ENCODE measurements around the gene GLTP.

GLTP gene

GRCh38 chr12:109845824-109846205 lies 34.5 kb downstream of the GLTP start:
- no peak for TF ChIP-seq CTCF (conservative IDR thresholded peaks at IDR 0.05; ENCODE audit: low read depth)
- no peak overlapping the region for H3K27ac ChIP-seq
- ChIA-PET POLR2A (ENCODE audit: low non-redundant PET) (no interaction called here), CTCF (interaction anchor here (0.5 to 2.7 kb wide), 26 partner anchors 9 to 1615 kb away, joined by 3 to 61 read pairs (median 4); partner anchors contain the start of gene TCHP)
- no peak for DNase-seq (ENCODE audit: low spot score)

GRCh38 chr12:109844983-109845823 lies 35.1 kb downstream of the GLTP start:
- peak; percentile 95 for DNase-seq (ENCODE audit: low spot score)
- no peak overlapping the region for H3K27ac ChIP-seq
- TF ChIP-seq CTCF (conservative IDR thresholded peaks at IDR 0.05; ENCODE audit: low read depth), result peak; percentile 98
- POLR2A ChIA-PET (ENCODE audit: low non-redundant PET), result no interaction called here
- CTCF ChIA-PET, result interaction anchor here (0.5 to 2.7 kb wide), 31 partner anchors 9 to 1616 kb away, joined by 3 to 61 read pairs (median 4); partner anchors contain the start of genes GLTP and TCHP

- TF ChIP-seq CTCF (conservative IDR thresholded peaks at IDR 0.05; ENCODE audit: low read depth), result no peak
- CTCF ChIA-PET, result interaction anchor here (0.7 to 2.7 kb wide), 2 partner anchors 38 to 157 kb away, joined by 3 to 61 read pairs; no protein-coding TSS in a partner anchor
- POLR2A ChIA-PET (ENCODE audit: low non-redundant PET), result no interaction called here
- DNase-seq (ENCODE audit: low spot score), result no peak
- H3K27ac ChIP-seq, result no peak overlapping the region
Measured at GRCh38 chr12:109844091-109844490, 36.2 kb downstream of the GLTP start.

GRCh38 chr12:109842021-109842420 lies 38.3 kb downstream of the GLTP start:
- no peak for DNase-seq (ENCODE audit: low spot score)
- ChIA-PET CTCF (no interaction called here), POLR2A (ENCODE audit: low non-redundant PET) (interaction anchor here (0.7 kb wide), 1 partner anchor 267 kb away, joined by 6 read pairs; no protein-coding TSS in a partner anchor)
- TF ChIP-seq CTCF (conservative IDR thresholded peaks at IDR 0.05; ENCODE audit: low read depth), result no peak
- H3K27ac ChIP-seq, result no peak overlapping the region

- H3K27ac ChIP-seq, result peak overlapping the region; percentile 62
- TF ChIP-seq CTCF (conservative IDR thresholded peaks at IDR 0.05; ENCODE audit: low read depth), result no peak
- CTCF ChIA-PET, result interaction anchor here (0.8 kb wide), 1 partner anchor 35 kb away, joined by 5 read pairs; no protein-coding TSS in a partner anchor
- POLR2A ChIA-PET (ENCODE audit: low non-redundant PET), result interaction anchor here (0.7 kb wide), 1 partner anchor 267 kb away, joined by 6 read pairs; no protein-coding TSS in a partner anchor
- DNase-seq (ENCODE audit: low spot score), result no peak
Measured at GRCh38 chr12:109841356-109841755, 39.0 kb downstream of the GLTP start.

- POLR2A ChIA-PET (ENCODE audit: low non-redundant PET), result no interaction called here
- CTCF ChIA-PET, result interaction anchor here (0.6 to 0.8 kb wide), 2 partner anchors 35 to 1740 kb away, joined by 5 read pairs; no protein-coding TSS in a partner anchor
- DNase-seq (ENCODE audit: low spot score), result peak; percentile 77
- TF ChIP-seq CTCF (conservative IDR thresholded peaks at IDR 0.05; ENCODE audit: low read depth), result no peak
- peak overlapping the region; percentile 62 for H3K27ac ChIP-seq
Measured at GRCh38 chr12:109840305-109841074, 39.9 kb downstream of the GLTP start.

Measured in RWPE1 (cell line).